ENCODE data around the gene TFAP2C. TPM values are rescaled to one million over a fixed set of nuclear protein-coding genes. Genes with fewer than 3 reads are reported as not detected.
A peak's percentile ranks its signal among the peaks of the same experiment; 100 is the strongest.

The TFAP2C gene
- total RNA-seq, 1 experiment from 2014 or later: 37.6 TPM

DNA sequence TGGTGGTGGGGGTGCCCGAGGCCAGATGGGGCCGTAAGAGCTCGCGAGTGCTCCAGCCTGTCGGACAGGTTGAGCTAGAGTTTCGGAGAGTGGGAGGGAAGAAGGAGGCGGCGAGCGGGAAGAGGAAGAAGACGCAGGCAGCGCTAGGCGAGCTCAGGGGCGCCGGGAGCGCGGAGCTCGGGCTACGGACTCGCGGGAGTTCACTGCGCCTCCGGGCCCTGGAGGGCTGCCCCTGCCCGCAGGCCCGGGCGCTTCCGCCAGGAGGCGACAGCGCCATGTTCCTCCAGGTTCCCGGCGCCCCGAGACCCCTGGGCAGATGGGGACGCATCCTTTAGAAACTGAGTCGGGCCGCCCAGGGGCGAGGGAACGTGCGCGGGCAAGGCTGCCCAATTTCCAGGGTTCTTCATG, 984 bp downstream of the TFAP2C start:
- Histone ChIP-seq H3K9ac (ENCODE audit: low read length) (peak overlapping the region; percentile 95), H3F3A (ENCODE audit: low read length, unreplicated experiment) (peaks cover under 1% of the 10 kb centered on the region), H4K20me1 (ENCODE audit: low read length) (peaks cover 24% of the 10 kb centered on the region), H3K27ac (ENCODE audit: low read length) (peak overlapping the region; percentile 82), H3K79me2 (ENCODE audit: low read length) (peaks cover 60% of the 10 kb centered on the region), H3K9me2 (replicated peaks; ENCODE audit: low read length) (no peaks in the 10 kb centered on the region), H3K4me3 (ENCODE audit: low read length) (peak overlapping the region; percentile 84), H3K9me3 (ENCODE audit: low read length) (no peaks in the 10 kb centered on the region), H3K36me3 (ENCODE audit: low read depth, low read length) (peaks cover 29% of the 10 kb centered on the region), H3K4me2 (ENCODE audit: low read length) (peak overlapping the region; percentile 84), H2AFZ (ENCODE audit: low read length) (peak overlapping the region; percentile 75), H3K4me1 (ENCODE audit: insufficient read depth, low read length) (peaks cover 32% of the 10 kb centered on the region), H3K27me3 (ENCODE audit: low read length) (no peaks in the 10 kb centered on the region)
- ChIA-PET CTCF (interaction anchor here (0.6 to 3.5 kb wide), 12 partner anchors 23 to 431 kb away, joined by 3 to 19 read pairs (median 3); no protein-coding TSS in a partner anchor), POLR2A (ENCODE audit: unreplicated experiment) (interaction anchor here (0.6 to 1.0 kb wide), 3 partner anchors 35 to 167 kb away, joined by 3 read pairs; no protein-coding TSS in a partner anchor)
- TF ChIP-seq EZH2phosphoT487 (IDR thresholded peaks at IDR 0.05; ENCODE audit: borderline replicate concordance, low read length) (no peak), EZH2 (IDR thresholded peaks at IDR 0.05; ENCODE audit: low read length, unreplicated experiment) (no peak)
- TF ChIP-seq, protein P1, sequence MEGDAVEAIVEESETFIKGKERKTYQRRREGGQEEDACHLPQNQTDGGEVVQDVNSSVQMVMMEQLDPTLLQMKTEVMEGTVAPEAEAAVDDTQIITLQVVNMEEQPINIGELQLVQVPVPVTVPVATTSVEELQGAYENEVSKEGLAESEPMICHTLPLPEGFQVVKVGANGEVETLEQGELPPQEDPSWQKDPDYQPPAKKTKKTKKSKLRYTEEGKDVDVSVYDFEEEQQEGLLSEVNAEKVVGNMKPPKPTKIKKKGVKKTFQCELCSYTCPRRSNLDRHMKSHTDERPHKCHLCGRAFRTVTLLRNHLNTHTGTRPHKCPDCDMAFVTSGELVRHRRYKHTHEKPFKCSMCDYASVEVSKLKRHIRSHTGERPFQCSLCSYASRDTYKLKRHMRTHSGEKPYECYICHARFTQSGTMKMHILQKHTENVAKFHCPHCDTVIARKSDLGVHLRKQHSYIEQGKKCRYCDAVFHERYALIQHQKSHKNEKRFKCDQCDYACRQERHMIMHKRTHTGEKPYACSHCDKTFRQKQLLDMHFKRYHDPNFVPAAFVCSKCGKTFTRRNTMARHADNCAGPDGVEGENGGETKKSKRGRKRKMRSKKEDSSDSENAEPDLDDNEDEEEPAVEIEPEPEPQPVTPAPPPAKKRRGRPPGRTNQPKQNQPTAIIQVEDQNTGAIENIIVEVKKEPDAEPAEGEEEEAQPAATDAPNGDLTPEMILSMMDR (conservative IDR thresholded peaks at IDR 0.05; ENCODE audit: low read depth, low read length): peak; percentile 90
- DNase-seq (peak; percentile 97), ATAC-seq (peak; percentile 50)
- BruUV-seq (replicated peaks): no TSS peak
- intact Hi-C loops (cut with micrococcal nuclease): loop anchor here (1.0 to 5.0 kb wide), 5 partner anchors 59 to 357 kb away; no protein-coding TSS in a partner anchor

DNA sequence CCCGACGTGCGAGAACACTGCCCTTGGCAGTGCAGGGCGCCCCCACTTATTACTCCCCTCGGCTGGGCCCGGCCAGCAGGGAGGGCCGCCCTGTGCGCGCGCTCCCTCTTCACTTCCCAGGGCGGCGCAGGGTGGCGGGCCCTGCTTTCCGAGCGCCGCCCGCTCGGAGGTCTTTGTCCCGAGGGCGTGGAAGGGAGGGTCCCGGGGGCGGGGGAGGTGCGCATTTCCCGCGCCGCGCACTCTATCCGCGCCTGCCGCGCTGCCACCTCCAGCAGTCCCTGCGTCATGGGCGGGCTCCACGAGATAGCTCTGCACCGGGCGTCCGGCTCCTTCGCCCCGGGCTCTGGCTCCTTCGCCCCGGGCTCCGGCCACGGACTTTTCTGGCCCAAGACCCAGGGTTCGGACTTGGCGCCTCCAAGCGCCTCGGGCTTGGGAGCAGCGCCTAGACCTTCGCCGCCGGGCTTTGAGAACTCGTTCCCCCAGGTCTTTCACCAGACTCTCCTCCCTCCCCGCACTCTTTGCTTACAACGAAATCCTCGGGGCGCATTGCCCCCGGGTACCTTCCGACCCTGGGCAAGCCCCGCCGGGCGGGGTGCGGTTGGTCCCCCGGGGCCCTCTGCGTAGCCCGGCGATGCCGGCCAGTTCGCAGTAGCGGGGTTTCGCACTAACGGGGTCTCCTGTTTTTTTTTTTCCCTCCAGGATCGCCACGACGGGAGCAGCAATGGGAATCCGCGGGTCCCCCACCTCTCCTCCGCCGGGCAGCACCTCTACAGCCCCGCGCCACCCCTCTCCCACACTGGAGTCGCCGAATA, 1.6 kb downstream of the TFAP2C start:
- H4K20me1 ChIP-seq (ENCODE audit: low read length): peaks cover 24% of the 10 kb centered on the region
- intact Hi-C loops (cut with micrococcal nuclease): loop anchor here (1.0 to 5.0 kb wide), 5 partner anchors 58 to 357 kb away; no protein-coding TSS in a partner anchor
- H3K27me3 ChIP-seq (ENCODE audit: low read length): no peaks in the 10 kb centered on the region
- no peaks in the 10 kb centered on the region for H3K9me2 ChIP-seq (replicated peaks; ENCODE audit: low read length)
- H3K4me3 ChIP-seq (ENCODE audit: low read length): peak overlapping the region; percentile 84
- ChIA-PET CTCF (interaction anchor here (0.6 to 3.5 kb wide), 7 partner anchors 24 to 430 kb away, joined by 3 to 19 read pairs (median 4); no protein-coding TSS in a partner anchor), POLR2A (ENCODE audit: unreplicated experiment) (interaction anchor here (0.6 to 1.0 kb wide), 4 partner anchors 34 to 437 kb away, joined by 3 to 5 read pairs (median 4); no protein-coding TSS in a partner anchor)
- peak overlapping the region; percentile 75 for H2AFZ ChIP-seq (ENCODE audit: low read length)
- H3K79me2 ChIP-seq (ENCODE audit: low read length): peaks cover 67% of the 10 kb centered on the region
- DNase-seq (peak; percentile 78), ATAC-seq (peak; percentile 48)
- peak overlapping the region; percentile 82 for H3K27ac ChIP-seq (ENCODE audit: low read length)
- H3K9me3 ChIP-seq (ENCODE audit: low read length): no peaks in the 10 kb centered on the region
- peaks cover 7% of the 10 kb centered on the region for H3F3A ChIP-seq (ENCODE audit: low read length, unreplicated experiment)
- BruUV-seq (replicated peaks): no TSS peak
- peak overlapping the region; percentile 95 for H3K9ac ChIP-seq (ENCODE audit: low read length)
- peaks cover 39% of the 10 kb centered on the region for H3K4me1 ChIP-seq (ENCODE audit: insufficient read depth, low read length)
- peaks cover 35% of the 10 kb centered on the region for H3K36me3 ChIP-seq (ENCODE audit: low read depth, low read length)
- no peak for TF ChIP-seq EZH2 (IDR thresholded peaks at IDR 0.05; ENCODE audit: low read length, unreplicated experiment)
- TF ChIP-seq, protein P1 (conservative IDR thresholded peaks at IDR 0.05; ENCODE audit: low read depth, low read length): peak; percentile 38; the same call in 1 of the 2 replicates
- peak overlapping the region; percentile 84 for H3K4me2 ChIP-seq (ENCODE audit: low read length)

Data from PC-3 (cell line).